Activated CD4-positive, alpha-beta memory T cell treated with anti-CD3 and anti-CD28 coated beads for 36 hours (primary cell): ENCODE measurements around the gene KIF5A. TPM values are rescaled to one million over a fixed set of nuclear protein-coding genes. Genes with fewer than 3 reads are reported as not detected.
A peak's percentile ranks its signal among the peaks of the same experiment; 100 is the strongest.

ENCODE experiments used
- CTCF ChIA-PET: fragments of 350-600 bp; sonication (Branson Sonifier 250); formaldehyde crosslinking; loops from one replicate; lab custom pipeline; 2021; ENCODE audit warnings: antibody characterized with exemption, inconsistent platforms; lab: Charles Lee
- POLR2A ChIA-PET: fragments of 350-600 bp; sonication (Branson Sonifier 250); formaldehyde crosslinking; loops from one replicate; lab custom pipeline; 2021; ENCODE audit warnings: antibody characterized with exemption; lab: Charles Lee
- DNase-seq: peaks from one replicate; pipeline ENCODE4 v3.0.0-alpha.2; 2020
- H3K27ac Mint-ChIP-seq: one replicate; pipeline ENCODE4 v1.8.0; 2021; ENCODE audit warnings: mixed read lengths
- H3K27me3 Mint-ChIP-seq: one replicate; pipeline ENCODE4 v1.8.0; 2021; ENCODE audit warnings: mixed read lengths
- H3K36me3 Mint-ChIP-seq: one replicate; pipeline ENCODE4 v1.8.0; 2021; ENCODE audit warnings: mixed read lengths
- H3K4me1 Mint-ChIP-seq: one replicate; pipeline ENCODE4 v1.8.0; 2021; ENCODE audit warnings: low read depth, mixed read lengths
- H3K4me3 Mint-ChIP-seq: one replicate; pipeline ENCODE4 v1.8.0; 2021; ENCODE audit warnings: mild to moderate bottlenecking, mixed read lengths
- H3K9me3 Mint-ChIP-seq: one replicate; pipeline ENCODE4 v1.8.0; 2021; ENCODE audit warnings: mixed read lengths
- intact Hi-C: fragments of 100-400 bp; cut with micrococcal nuclease; formaldehyde crosslinking; loops from one replicate; pipeline ENCODE4 v1.15.1; 2023
- total RNA-seq, 2 experiments: library from RNA; stranded (reverse); gene quantifications; one replicate each; pipeline ENCODE4 v1.2.3, GENCODE V29; 2021

KIF5A gene
- total RNA-seq, 2 experiments from 2014 or later, result 0.90 to 0.99 TPM

- H3K27me3 Mint-ChIP-seq, result peaks cover 2% of the 10 kb centered on the region
- H3K4me1 Mint-ChIP-seq, result no peaks in the 10 kb centered on the region
- CTCF ChIA-PET, result interaction anchor here (1.3 to 7.2 kb wide), 4 partner anchors 8 to 81 kb away, joined by 3 to 112 read pairs (median 24); no protein-coding TSS in a partner anchor
- no peak overlapping the region for H3K27ac Mint-ChIP-seq
- POLR2A ChIA-PET, result no interaction called here
- intact Hi-C loops, result loop anchor here (5.0 kb wide), 1 partner anchor 327 kb away; no protein-coding TSS in a partner anchor
- no peaks in the 10 kb centered on the region for H3K9me3 Mint-ChIP-seq
- H3K4me3 Mint-ChIP-seq, result no peak overlapping the region
- DNase-seq, result no peak
- no peaks in the 10 kb centered on the region for H3K36me3 Mint-ChIP-seq
These were observed 30.0 kb downstream of the KIF5A start for GRCh38 chr12:57579677-57580465.

DNA sequence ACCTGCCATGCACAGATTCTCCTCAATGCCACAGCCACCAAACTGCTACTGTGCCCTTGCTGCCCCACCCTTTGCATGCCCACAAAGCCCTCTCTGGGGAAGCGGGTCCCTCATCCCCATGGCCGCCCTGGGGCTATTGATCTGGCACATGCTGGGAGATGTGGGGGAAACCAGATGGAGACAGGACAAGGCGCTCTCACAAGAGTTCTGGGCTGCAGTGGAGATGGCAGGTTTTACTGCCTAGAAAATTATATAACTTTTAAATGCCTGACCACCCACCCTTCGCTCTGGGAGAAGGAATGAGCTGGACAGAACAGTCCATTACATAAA lies 30.6 kb downstream of the KIF5A start:
- ChIA-PET CTCF (interaction anchor here (1.1 to 7.2 kb wide), 6 partner anchors 9 to 161 kb away, joined by 3 to 112 read pairs (median 8); no protein-coding TSS in a partner anchor), POLR2A (interaction anchor here (1.0 kb wide), 1 partner anchor 11 kb away, joined by 3 read pairs; the partner anchor contains the start of gene PIP4K2C)
- Mint-ChIP-seq H3K27me3 (peaks cover 2% of the 10 kb centered on the region), H3K36me3 (no peaks in the 10 kb centered on the region), H3K27ac (no peak overlapping the region), H3K4me1 (no peaks in the 10 kb centered on the region), H3K9me3 (no peaks in the 10 kb centered on the region), H3K4me3 (no peak overlapping the region)
- intact Hi-C loops, result loop anchor here (5.0 kb wide), 1 partner anchor 327 kb away; no protein-coding TSS in a partner anchor
- no peak for DNase-seq

GRCh38 chr12:57581802-57582201 lies 32.0 kb downstream of the KIF5A start:
- POLR2A ChIA-PET, result no interaction called here
- Mint-ChIP-seq H3K27ac (no peak overlapping the region), H3K9me3 (no peaks in the 10 kb centered on the region), H3K27me3 (peaks cover 2% of the 10 kb centered on the region), H3K4me1 (no peaks in the 10 kb centered on the region), H3K36me3 (no peaks in the 10 kb centered on the region), H3K4me3 (no peak overlapping the region)
- CTCF ChIA-PET, result interaction anchor here (0.6 to 7.2 kb wide), 8 partner anchors 11 to 176 kb away, joined by 3 to 112 read pairs (median 21); partner anchors contain the start of gene B4GALNT1
- intact Hi-C loops, result loop anchor here (5.0 kb wide), 1 partner anchor 325 kb away; no protein-coding TSS in a partner anchor
- no peak for DNase-seq

DNA sequence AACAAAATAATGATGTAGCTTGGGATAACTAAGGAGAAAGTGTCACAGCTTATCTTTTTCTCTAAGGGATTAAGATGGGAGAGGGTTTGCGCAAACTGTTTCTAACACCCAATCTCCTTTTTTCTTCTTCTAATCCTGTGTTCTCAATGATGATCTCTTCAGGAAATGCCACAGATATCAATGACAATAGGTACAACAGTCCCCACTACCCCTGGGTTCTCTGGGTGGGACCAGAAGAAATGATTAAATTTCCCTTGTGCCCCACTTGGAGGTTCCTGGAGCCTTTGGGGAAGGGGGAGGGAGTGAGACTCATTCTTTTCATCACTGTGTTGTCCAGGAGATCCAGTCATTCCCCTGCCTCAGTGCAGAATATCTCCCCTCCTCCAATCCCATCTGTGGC lies 32.6 kb downstream of the KIF5A start:
- no peaks in the 10 kb centered on the region for H3K4me1 Mint-ChIP-seq
- H3K27me3 Mint-ChIP-seq, result peaks cover 2% of the 10 kb centered on the region
- intact Hi-C loops, result loop anchor here (5.0 kb wide), 1 partner anchor 325 kb away; no protein-coding TSS in a partner anchor
- H3K27ac Mint-ChIP-seq, result no peak overlapping the region
- H3K4me3 Mint-ChIP-seq, result no peak overlapping the region
- no peak for DNase-seq
- CTCF ChIA-PET, result interaction anchor here (0.6 to 7.2 kb wide), 23 partner anchors 8 to 321 kb away, joined by 3 to 112 read pairs (median 10); partner anchors contain the start of genes B4GALNT1, DCTN2, DTX3 and OS9
- no peaks in the 10 kb centered on the region for H3K9me3 Mint-ChIP-seq
- POLR2A ChIA-PET, result interaction anchor here (1.7 kb wide), 1 partner anchor 32 kb away, joined by 3 read pairs; no protein-coding TSS in a partner anchor
- no peaks in the 10 kb centered on the region for H3K36me3 Mint-ChIP-seq

DNA sequence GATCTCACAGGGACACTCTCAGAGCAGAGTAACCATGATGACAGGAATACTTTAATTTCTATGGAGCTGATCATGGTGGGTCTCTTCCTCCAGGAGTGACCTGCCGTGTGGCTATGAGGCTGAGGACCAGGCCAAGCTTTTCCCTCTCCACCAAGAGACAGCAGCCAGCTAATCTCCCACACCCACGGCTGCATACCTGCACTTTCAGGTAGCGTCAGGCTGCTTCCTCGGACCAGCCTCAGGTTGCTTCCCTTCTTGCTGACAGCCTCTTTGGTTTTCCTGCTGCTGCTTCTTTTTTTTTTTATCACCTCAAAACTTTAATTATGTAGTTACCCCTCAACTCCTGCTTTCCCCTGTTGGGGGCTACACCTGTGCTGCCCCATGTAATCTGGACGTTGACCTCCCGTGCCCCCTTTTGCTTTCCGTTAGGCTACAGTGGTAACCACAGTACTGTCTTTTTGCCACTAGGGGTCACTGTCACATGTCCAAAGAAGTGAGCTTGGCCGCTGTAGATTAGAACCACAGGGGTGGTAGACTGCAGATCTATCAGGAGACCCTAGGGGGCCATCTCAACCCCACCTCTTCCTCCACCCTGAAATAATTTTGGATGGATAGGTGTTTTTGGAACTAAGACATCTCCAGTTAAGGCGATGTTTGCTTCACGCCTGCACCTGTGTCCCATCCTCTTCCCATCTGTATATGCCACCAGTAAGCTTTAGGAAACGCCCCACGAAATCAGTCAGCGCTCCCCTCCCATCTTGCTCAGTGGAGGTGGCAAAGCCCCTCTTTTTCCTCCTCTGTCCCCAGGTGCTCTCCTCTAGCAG lies 33.4 kb downstream of the KIF5A start:
- Mint-ChIP-seq H3K27me3 (peaks cover 2% of the 10 kb centered on the region), H3K27ac (no peak overlapping the region), H3K36me3 (no peaks in the 10 kb centered on the region), H3K9me3 (no peaks in the 10 kb centered on the region), H3K4me1 (no peaks in the 10 kb centered on the region), H3K4me3 (no peak overlapping the region)
- POLR2A ChIA-PET, result interaction anchor here (0.5 to 1.7 kb wide), 3 partner anchors 31 to 120 kb away, joined by 3 read pairs; no protein-coding TSS in a partner anchor
- CTCF ChIA-PET, result interaction anchor here (0.5 to 7.2 kb wide), 45 partner anchors 9 to 1087 kb away, joined by 3 to 112 read pairs (median 5); partner anchors contain the start of genes ARHGEF25, B4GALNT1, DCTN2 and DTX3
- intact Hi-C loops, result loop anchor here (1.0 to 5.0 kb wide), 5 partner anchors 38 to 324 kb away; partner anchors contain the start of gene B4GALNT1
- DNase-seq, result peak; percentile 73

DNA sequence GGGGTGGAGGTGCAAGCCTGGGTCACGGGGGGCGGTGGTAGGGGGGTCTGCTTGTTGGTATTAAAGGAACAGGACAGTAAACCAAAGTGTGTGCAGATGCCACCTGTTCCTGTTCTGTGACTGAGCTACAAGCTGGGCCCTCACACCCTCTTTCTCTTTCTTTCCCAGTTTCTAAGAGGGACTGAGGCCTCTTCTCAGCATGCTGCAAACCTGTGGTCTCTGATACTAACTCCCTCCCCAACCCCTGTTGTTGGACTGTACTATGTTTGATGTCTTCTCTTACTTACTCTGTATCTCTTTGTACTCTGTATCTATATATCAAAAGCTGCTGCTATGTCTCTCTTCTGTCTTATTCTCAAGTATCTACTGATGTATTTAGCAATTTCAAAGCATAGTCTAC lies 34.2 kb downstream of the KIF5A start:
- H3K9me3 Mint-ChIP-seq, result no peaks in the 10 kb centered on the region
- peaks cover 2% of the 10 kb centered on the region for H3K27me3 Mint-ChIP-seq
- H3K4me1 Mint-ChIP-seq, result no peaks in the 10 kb centered on the region
- DNase-seq, result no peak
- intact Hi-C loops, result loop anchor here (5.0 kb wide), 1 partner anchor 323 kb away; no protein-coding TSS in a partner anchor
- no peak overlapping the region for H3K27ac Mint-ChIP-seq
- no peaks in the 10 kb centered on the region for H3K36me3 Mint-ChIP-seq
- H3K4me3 Mint-ChIP-seq, result no peak overlapping the region
- POLR2A ChIA-PET, result interaction anchor here (1.7 kb wide), 1 partner anchor 30 kb away, joined by 3 read pairs; no protein-coding TSS in a partner anchor
- CTCF ChIA-PET, result interaction anchor here (0.8 to 7.2 kb wide), 33 partner anchors 9 to 319 kb away, joined by 3 to 112 read pairs (median 6); partner anchors contain the start of genes ARHGEF25, B4GALNT1, DCTN2 and DTX3

- POLR2A ChIA-PET, result no interaction called here
- no peak for DNase-seq
- intact Hi-C loops, result loop anchor here (5.0 kb wide), 1 partner anchor 323 kb away; no protein-coding TSS in a partner anchor
- peaks cover 2% of the 10 kb centered on the region for H3K27me3 Mint-ChIP-seq
- H3K4me3 Mint-ChIP-seq, result no peak overlapping the region
- H3K4me1 Mint-ChIP-seq, result no peaks in the 10 kb centered on the region
- CTCF ChIA-PET, result interaction anchor here (0.9 to 7.2 kb wide), 11 partner anchors 9 to 126 kb away, joined by 3 to 112 read pairs (median 16); partner anchors contain the start of genes B4GALNT1, DTX3 and OS9
- no peaks in the 10 kb centered on the region for H3K36me3 Mint-ChIP-seq
- no peak overlapping the region for H3K27ac Mint-ChIP-seq
- no peaks in the 10 kb centered on the region for H3K9me3 Mint-ChIP-seq
These were observed 34.8 kb downstream of the KIF5A start for GRCh38 chr12:57584690-57585089.

GRCh38 chr12:57585156-57585555 lies 35.3 kb downstream of the KIF5A start:
- no peak for DNase-seq
- Mint-ChIP-seq H3K4me3 (no peak overlapping the region), H3K36me3 (no peaks in the 10 kb centered on the region), H3K27me3 (peaks cover 2% of the 10 kb centered on the region), H3K9me3 (no peaks in the 10 kb centered on the region), H3K27ac (no peak overlapping the region), H3K4me1 (no peaks in the 10 kb centered on the region)
- POLR2A ChIA-PET, result no interaction called here
- intact Hi-C loops, result no loop called here
- CTCF ChIA-PET, result interaction anchor here (0.9 to 7.2 kb wide), 10 partner anchors 10 to 108 kb away, joined by 3 to 112 read pairs (median 18); partner anchors contain the start of genes B4GALNT1, DTX3 and OS9

DNA sequence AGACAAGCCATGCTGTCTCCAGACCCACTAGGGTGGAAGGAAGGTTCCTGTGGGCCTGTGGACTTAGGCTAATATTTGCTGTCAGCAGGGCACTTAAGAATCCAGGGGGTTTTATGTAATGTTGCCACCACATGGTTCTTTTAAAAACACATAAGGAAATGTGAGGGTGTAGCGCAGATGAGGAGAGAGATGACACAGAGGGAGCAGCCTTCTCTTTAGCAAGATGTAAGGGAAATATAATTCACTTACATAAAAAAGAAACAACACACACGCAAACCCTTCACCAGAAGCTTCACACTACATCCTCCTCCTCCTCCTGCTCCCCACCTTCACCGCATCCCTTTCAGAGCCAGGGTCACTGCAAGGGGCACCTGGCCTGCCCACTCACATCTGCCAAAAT lies 36.3 kb downstream of the KIF5A start:
- no peak overlapping the region for H3K27ac Mint-ChIP-seq
- H3K9me3 Mint-ChIP-seq, result no peaks in the 10 kb centered on the region
- no peak overlapping the region for H3K4me3 Mint-ChIP-seq
- no peaks in the 10 kb centered on the region for H3K36me3 Mint-ChIP-seq
- POLR2A ChIA-PET, result no interaction called here
- CTCF ChIA-PET, result interaction anchor here (0.7 to 7.2 kb wide), 6 partner anchors 11 to 107 kb away, joined by 3 to 112 read pairs (median 14); partner anchors contain the start of gene OS9
- no peak for DNase-seq
- intact Hi-C loops, result no loop called here
- H3K27me3 Mint-ChIP-seq, result peaks cover 2% of the 10 kb centered on the region
- H3K4me1 Mint-ChIP-seq, result peaks cover 6% of the 10 kb centered on the region

GRCh38 chr12:57586832-57587429 lies 37.1 kb downstream of the KIF5A start:
- ChIA-PET POLR2A (no interaction called here), CTCF (interaction anchor here (2.4 kb wide), 1 partner anchor 35 kb away, joined by 5 read pairs; no protein-coding TSS in a partner anchor)
- Mint-ChIP-seq H3K4me3 (no peak overlapping the region), H3K27ac (no peak overlapping the region), H3K36me3 (no peaks in the 10 kb centered on the region), H3K27me3 (peaks cover 2% of the 10 kb centered on the region), H3K4me1 (peaks cover 11% of the 10 kb centered on the region), H3K9me3 (no peaks in the 10 kb centered on the region)
- DNase-seq, result no peak
- intact Hi-C loops, result no loop called here
